CD4-positive, alpha-beta T cell treated with Interleukin-6 at 100 ng/mL for 8 hours (primary cell): Measurements from ENCODE around the gene ITGB3.

ENCODE experiments used
- DNase-seq: peaks from one replicate; pipeline ENCODE4 v3.0.0-alpha.2; 2020; ENCODE audit warnings: mixed read lengths, low spot score

Gene ITGB3

DNA sequence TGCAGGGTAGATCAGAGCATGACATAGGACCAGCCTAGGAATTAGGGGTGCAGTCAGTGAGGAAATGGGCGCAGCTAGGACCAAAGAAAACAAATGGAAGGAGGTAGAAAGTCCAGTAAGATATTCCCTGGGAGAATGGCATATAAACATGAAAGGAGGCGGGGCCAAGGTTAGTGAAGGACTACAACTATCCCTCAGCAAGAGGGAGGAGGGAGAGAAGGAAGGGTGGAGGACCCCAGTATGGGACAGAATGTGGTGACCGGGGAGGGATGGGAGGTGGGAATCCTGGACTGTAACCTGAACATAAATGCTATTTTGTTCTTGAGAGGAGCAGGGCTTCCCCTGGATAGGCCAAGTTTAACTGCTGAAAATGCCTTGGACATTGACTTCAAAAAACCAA, 22.8 kb downstream of the ITGB3 start:
- DNase-seq = no peak

DNA sequence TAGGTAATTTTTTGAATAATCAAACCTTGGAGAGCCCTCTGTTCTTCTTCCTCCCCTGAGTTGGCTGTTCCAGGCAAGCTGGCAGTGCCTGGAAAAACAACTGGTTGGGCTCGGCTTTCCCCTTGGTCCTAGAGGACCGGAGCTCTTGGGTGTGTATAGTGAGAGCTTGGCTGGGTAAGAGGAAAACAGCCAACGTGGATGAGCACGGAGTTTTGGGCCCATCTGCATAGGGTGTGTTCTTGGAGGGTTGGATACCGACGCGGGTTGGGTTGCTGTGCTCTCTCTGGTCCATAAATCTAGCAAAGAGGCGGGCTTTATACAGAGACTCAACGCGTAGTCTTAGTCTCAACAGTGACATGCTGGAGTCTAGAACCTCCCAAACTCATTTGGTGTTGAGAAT, 23.2 kb downstream of the ITGB3 start:
- no peak for DNase-seq

DNA sequence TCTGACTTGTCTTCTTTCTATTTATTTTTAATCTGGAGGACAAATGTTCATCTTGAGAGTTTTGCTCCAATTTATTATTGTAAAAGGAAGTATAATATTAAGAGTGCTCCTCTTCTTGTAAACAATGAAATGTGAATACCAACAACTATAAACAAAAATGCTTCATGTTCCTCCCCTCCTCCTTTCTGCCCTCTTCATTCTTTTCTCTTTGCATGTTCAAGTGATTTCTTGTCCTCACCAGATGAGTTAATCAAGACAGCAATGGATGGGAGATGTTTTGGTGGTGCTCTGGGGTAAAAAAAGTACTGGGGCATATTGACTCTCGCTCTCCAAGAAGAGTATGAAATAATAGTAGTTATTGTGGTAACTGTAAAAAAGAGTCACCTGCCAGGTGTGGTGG, 24.3 kb downstream of the ITGB3 start:
- DNase-seq = no peak

DNA sequence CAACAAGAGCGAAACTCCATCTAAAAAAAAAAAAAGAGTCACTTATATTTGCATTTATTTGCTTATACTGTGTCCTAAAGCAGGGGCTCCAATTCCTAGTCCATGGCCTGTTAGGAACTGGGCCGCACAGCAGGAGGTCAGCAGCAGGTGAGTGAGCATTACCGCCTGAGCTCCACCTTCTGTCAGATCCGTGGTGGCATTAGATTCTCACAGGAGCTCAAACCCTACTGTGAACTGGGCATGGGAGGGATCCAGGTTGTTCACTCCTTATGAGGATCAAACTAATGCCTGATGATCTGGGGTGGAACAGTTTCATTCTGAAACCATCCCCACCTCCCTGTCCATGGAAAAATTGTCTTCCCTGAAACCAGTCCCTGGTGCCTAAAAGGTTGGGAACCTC, 24.9 kb downstream of the ITGB3 start:
- no peak for DNase-seq

DNA sequence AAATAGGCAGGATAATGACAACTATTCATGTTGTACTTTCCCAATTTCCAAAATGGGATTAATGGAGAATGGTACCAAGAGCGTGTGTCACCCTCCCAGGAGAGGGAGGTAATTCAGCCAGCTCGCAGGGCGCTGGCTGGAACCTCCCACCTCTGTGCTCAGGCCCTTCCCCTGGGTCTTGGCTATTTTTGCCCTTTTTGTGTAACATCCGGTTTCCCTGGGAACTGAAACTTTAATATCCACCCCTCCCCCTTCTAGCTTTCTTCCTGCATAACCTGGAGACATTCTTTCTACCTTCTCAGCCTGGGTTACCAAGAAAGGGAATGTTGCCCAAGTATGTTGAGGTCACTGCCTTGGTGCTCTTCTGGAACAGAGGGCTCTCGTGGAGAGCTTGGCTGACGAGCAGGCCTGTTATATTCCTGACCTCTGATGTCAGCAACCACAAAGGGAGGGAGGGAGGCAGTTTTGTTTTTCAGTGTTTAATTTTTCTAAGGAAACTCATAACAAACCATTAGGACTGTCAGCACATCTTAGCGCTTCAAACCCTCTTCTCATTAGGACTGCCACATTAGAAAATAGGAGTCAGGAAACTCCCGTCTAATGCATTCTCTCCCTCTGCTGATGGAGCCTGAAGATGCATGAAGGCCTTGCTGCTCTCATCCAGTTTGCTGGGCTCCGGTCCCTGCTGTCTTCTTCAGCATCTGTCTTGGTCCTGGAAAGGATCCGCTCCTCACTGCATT, 25.6 kb downstream of the ITGB3 start:
- no peak for DNase-seq

DNA sequence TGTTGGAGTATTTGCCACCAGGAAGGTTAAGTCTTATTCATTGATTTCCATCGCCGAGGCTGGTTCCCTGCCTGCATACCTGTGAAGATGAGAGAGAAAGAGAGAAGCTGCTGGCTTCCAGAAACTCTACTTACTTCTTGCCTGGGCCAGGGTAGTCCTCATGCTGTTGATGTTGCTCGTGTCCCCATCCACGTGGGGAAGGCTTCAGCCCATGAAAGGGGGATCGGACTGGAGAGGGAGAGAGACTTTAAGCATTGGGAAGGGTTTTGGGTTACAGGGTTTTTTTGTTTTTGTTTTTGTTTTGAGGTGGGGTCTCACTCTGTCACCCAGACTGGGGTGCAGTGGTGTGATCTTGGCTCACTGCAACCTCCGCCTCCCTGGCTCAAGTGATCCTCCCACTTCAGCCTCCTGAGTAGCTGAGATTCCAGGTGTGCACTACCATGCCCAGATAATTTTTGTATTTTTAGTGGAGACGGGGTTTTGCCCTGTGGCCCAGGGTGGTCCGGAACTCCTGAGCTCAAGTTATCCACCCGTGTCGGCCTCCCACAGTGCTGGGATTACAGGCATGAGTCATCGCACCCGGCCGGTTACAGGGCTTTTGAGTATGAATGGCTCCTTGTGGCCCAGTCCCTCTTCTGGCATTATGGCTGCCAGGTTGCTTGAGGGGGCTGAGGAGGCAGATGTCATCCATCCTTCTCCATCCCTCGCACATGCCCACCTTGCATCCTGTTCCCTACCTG, 26.6 kb downstream of the ITGB3 start:
- no peak for DNase-seq

DNA sequence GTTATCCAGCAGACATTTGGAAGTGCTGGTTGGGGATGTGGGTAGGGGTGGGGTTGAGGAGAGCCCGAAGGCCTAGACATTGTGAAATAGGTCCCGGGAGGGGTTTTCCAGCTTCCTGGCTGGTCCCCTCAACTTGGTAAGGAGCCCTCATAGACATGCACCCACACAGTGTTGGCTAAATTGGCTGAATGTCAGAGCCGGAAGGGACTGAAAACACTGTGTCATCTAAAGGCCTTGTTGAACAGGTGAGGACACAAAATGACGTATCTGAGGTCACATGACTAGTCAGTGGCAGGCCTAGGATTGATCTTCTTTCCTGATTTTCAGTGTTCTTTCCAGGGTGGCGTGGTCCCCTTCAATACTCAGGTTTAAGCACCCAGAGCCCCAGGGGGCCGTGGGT, 27.6 kb downstream of the ITGB3 start:
- no peak for DNase-seq

DNA sequence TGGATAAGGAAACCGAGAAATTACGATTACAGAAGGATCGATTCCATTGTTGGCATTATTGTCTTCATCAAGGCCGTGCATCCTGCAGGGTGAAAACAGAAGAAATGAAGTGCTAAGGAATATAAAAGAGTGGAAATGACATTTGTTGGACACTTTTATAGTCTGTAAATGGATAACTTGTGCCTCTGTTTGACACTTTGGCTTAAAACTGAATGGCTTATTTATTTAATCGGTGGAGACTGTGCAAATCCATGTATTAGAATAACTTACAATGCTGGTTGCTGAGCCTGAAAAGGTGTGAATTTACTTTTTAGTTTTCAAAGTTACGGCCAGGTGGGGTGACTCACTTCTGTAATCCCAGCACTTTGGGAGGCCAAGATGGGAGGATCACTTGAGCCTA, 31.4 kb downstream of the ITGB3 start:
- DNase-seq = no peak

DNA sequence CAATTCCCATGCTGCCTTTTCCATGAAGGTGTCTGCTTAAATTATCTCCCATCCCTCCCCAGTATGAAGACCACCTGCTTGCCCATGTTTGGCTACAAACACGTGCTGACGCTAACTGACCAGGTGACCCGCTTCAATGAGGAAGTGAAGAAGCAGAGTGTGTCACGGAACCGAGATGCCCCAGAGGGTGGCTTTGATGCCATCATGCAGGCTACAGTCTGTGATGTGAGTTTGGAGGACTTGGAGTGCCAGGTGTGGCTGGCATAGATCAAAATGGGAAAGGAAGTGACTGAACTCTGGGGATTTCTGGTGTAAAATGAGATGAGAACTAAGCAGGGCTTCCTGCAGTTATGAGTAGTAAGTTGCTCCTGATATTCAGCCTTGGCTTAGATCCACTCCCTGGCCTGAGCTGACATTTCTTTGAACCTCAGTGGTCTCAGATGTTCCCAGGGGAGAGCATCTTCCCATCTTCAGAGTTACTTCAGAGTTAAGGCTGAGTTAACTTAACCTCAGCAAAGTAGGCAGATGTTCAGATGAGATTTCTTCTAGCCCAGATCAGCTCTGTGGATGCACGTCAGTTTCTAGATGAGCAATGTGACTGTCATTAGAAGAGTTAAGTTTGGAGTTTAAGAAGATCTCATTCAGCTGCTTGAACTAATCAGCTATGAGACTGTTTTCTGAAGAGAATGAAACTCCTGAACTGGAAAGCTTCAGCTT, 32.7 kb downstream of the ITGB3 start:
- no peak for DNase-seq

DNA sequence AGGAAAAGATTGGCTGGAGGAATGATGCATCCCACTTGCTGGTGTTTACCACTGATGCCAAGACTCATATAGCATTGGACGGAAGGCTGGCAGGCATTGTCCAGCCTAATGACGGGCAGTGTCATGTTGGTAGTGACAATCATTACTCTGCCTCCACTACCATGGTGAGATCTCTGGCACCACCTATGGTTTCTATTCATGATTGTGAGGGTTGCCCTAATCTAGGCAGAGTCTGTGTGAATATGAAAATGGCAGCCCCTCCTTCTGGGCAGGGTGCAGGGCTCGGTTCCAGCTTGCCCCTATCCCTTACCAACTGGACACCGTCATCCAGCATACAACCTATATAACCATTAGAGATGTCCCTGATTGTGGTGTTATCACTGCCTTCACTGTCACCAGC, 33.4 kb downstream of the ITGB3 start:
- no peak for DNase-seq

DNA sequence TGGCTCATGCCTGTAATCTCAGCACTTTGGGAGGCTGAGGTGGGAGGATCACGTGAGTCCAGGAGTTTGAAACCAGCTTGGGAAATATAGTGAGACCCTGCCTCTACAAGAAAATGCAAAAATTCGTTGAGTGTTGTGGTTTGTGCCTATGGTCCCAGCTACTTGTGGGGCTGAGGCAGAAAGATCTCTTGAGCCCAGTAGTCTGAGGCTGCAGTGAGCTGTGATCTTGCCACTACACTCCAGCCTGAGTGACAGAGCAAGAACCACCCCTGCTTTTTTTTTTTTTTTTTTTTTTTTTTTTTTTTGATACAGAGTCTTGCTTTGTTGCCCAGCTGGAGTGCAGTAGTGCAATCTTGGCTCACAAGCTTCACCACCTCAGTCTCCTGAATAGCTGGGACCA, 34.0 kb downstream of the ITGB3 start:
- DNase-seq = no peak

DNA sequence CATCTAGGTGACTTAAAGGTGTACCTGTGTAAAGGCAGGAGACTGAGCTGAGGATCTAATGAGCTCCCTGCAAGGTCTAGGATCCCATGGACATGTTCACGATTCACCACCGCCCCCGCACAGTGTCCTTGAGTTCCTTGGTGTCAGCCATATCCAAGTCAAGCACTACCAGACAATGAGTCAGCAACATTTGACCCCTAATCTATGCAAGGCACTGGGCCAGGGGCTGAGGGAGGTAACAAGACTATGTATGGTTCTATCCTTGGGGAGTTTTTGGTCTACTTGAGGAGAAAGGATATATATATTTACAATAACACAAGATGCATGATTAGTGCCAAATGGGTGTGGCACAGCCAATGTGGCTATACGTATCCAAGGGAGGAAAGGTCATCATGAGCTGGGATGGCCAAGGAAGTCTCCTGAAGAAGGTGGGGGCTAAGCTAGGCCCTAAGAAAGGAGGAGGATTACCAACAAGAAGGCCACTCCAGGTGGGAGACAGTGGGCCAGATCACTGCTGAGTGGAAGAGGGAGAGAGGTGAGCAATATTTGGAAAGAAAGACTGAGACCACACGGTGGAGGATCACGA, 35.0 kb downstream of the ITGB3 start:
- no peak for DNase-seq

DNA sequence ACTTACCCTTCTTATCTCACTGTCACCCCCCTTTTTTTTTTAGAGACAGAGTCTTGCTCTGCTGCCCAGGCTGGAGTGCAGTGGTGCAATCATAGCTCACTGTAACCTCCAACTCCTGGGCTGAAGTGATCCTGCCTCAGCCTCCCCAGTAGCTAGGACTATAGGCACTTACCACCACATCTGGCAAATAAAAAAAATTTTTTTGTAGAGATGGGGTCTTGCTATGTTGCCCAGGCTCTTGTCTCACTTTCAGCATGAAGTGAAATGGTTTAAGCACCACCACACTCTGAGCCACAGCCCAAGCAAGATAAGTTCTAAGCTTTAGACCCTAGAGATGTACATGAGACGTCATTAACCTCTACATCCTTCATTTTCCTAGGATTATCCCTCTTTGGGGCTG, 35.7 kb downstream of the ITGB3 start:
- DNase-seq = no peak

DNA sequence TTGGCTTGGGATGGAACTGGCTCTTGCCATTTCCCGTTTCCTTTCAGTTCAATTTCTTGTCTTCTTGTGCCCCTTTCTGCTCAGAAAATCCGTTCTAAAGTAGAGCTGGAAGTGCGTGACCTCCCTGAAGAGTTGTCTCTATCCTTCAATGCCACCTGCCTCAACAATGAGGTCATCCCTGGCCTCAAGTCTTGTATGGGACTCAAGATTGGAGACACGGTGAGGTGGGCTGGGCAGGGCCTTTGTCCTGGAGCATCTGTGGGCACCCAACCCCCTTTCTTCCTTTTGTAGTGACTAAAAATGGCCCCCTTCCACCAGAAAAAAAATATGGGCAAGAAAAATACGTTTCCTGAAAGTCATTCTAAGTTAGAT, 37.2 kb downstream of the ITGB3 start:
- DNase-seq = no peak

DNA sequence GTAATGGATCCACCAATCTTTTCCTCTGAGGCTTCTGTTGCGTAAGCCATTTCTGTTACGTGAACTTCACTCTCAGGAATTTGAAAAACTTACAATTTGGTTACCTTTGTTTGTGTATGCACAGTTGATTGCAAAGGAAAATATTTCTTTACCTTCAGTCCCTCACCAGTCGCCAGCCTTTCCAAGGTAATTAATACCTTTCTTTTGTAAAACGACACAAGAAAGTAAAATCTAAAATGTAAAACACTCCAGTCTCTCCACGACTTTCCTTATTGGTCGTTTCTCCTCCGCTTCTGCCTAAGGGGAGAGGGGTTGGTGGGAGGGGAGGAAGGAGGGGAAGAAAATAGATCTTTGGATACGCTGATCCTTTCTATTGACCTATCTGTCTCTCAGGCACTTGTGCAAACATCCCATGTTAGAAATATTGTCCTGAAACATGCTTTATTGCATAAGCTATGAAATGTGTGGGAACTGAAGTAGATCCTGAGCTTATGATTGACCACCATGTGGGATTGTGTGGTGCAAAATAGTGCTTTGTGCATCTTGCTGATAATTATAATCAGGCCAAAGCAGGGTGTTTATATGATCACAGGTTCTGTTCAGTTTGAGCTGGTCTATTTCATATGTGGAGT, 37.7 kb downstream of the ITGB3 start:
- DNase-seq = no peak

DNA sequence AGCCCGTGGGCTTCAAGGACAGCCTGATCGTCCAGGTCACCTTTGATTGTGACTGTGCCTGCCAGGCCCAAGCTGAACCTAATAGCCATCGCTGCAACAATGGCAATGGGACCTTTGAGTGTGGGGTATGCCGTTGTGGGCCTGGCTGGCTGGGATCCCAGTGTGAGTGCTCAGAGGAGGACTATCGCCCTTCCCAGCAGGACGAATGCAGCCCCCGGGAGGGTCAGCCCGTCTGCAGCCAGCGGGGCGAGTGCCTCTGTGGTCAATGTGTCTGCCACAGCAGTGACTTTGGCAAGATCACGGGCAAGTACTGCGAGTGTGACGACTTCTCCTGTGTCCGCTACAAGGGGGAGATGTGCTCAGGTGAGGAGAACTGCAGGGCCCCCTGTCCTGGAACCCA, 38.6 kb downstream of the ITGB3 start:
- no peak for DNase-seq

DNA sequence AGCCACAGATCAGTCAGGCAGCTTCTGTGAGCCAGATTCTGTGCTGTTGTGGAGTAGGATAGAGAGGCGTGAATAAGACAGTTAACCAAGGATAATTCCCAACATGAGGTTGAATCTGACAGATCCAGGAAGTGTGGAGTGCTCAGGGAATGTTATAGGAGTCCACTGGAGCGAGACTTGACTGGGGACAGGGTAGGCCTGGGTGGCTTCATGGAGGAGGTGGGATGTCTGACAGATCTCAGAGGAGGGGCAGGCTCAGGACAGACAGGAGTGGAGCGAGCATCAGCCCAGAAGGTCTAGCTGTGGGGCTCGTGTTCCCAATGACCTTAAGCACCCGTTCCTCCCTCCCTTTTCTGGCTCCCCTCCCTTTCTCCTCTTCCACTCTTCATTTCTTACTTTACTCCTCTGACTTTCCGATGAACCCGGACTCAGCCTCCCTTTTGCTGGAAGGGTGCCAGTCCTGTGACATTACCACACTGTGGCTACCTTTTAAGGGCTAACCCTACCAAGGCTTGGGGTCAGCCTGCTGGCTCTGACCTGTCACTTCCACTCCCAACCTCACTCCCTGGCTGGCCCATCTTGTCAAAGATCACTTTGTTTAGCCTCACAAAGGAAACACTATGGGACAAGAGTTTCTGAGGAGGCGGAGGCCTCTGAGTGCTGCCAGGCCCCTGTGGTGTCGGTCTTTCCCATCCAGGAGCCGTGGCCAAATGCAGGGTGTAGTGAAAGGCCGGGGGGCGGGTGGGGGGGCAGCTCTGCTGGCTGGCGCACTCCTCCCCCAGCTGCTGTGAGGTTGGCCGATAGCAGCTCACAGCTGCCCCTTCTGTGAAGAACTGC, 41.6 kb downstream of the ITGB3 start:
- no peak for DNase-seq

DNA sequence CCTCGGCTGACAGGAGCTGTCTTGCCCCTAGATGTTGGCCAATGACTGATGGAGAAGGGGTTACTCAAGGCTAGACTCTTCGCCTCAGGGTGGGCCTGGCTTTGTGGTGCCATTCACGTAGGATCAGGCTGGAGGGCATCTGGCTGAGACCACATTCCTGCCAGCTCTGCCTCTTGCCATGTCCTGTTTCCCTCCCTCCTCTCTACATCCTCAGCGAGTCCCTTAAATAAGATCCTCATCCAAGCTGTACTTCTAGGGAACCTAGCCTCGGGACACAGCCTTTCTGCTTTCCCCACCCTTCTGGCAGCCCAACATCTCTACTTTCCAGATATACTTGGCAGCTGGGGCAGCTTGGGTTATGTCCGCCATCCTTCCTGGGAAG, 42.2 kb downstream of the ITGB3 start:
- no peak for DNase-seq

DNA sequence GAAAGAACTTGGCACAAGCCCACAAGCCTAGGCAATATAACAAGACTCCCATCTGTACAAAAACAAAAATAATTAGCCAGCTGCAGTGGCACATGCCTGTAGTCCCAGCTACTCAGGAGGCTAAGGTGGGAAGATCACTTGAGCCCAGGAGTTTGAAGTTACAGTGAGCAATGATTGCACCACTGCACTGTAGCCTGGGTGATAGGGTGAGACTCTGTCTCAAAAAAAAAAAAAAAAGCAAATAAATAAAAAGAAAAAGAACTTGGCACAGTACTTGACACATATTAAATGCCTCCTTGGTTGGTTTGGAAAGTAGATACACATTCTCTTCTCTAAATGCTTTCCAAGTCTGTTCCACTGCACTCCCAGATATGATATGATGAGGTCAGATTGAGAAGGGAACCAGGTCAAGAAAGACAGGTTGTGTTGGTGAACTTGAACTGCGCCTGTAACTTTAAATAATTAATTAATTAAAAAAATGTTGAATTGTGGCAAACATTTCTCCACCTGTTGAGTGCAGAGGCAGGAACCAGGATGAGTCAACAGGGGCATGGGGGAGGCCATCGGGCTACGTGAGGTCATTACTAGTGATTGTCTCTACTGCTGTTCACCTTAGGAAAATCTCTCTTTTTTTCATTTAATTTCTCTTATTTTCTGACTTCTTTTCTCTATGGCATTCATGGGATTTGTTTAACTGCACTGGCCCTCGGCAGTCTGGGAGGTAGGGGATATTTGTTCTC, 44.2 kb downstream of the ITGB3 start:
- DNase-seq = no peak

DNA sequence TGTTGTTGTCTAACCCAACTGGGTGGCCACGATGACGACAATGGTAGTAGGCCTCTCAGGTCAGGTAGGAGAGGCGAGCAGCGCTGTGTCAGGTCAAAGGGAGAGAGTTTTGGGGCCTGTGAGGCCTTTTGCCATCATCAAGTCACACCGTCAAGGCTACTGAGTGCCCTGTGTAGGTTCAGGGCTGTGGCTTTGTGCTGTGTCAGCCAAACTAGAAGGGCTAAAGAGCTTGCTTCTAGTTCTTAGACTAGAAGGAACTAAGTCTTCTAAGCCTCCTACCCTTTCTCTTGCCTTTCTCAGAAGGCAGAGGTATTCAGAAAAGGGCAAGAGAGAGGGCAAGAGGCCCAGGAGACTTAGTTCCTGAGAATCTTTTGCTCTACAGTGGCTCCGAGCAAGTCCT, 45.1 kb downstream of the ITGB3 start:
- no peak for DNase-seq
